NCI-H748 treated with DMSO at 0.1 percent for 48 hours (cell line): ENCODE results near the gene COL28A1.
"Not testable (repeated sequence)": the region's sequence is repeated elsewhere in the genome, so short reads cannot be mapped to it uniquely, and the experiment has no call there.

Experiments used
- DNase-seq: peaks from one replicate; lab custom pipeline; 2025; lab: John Stamatoyannopoulos, UW

Gene COL28A1

GRCh38 chr7:7561591-7561990, 25.9 kb upstream of the COL28A1 start:
- DNase-seq, result not testable (repeated sequence)

DNA sequence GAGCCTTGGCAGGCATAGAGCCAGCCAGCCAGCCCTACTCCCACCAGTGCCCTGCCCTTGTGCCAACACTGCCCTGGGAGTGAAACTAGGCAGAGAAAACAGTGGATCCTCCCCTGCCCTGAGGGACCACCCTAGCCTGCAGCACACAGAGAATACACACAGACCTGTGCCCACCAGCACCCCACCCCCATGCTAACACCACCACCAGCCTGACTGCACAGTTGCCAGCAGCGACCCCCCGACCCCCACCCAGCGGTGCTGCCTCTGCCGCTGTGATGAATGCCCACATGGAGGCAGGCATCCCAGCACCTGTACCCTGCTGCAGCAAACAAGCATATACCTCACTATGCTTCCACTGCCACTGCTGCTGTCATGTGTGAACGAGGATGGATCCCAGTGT, 21.6 kb upstream of the COL28A1 start:
- no peak for DNase-seq

- DNase-seq, result no peak
Measured at GRCh38 chr7:7556852-7557251, 21.2 kb upstream of the COL28A1 start.

DNA sequence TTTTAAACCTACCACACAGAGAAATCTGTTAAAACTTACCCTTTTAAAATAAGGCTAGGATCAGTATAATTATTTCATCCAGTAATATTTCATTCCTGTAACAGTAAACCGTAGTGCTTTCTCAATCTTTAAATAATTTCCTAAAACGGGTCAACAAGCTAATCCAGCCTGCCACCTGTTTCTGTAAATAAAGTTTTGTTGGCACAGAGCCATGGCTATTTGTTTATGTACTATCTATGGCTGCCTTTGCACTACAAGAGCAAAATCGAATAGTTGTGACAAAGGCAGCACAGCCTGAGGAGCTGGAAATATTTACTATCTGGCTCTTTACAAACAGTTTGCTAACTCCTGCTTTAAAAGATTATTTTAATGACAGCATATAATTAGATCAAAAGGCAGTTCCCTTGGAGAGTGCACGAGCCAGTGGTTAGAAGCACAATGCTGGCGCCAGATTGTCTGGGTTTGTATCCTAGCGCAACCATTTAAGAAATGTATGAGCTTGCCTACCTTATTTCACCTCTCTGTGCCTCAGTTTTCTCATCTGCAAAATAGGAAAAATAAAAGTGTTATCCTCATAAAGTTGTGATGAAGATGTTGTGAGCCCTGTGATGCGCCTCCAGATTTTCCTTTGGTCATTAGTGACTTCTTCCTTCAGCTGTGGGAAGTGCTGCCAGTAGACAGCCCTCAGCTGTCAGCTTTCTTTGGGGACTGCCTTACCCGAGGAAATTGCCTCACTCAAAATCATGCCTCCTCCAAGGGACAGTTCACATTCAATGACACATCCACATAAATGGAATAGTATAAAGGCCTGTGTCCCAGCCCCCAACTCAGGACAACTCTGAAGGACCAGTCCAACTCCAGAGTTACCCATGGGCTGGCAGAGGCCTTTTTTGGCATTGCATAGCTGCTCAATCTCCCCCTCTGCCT, 19.2 kb upstream of the COL28A1 start:
- peak; percentile 96 for DNase-seq

DNA sequence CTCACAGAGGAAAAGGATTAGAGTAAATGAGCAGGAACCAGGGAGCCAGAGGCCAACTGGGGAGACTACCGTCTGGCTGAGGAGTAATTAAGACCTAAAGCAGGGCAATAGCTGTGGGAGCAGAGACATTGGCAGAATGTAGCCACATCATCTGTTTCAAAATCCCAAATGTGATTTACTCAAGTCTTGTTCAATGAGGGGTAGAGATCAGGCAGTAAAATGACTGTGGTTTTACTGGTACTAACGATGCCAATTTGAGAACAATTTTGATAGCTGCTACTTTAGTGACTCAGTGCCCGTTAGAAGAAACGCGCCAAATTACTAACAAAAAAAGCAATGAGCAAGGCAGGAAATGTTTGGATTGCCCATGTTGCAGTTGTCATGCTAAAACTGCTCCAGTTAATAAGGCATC, 18.4 kb upstream of the COL28A1 start:
- peak; percentile 73 for DNase-seq

- no peak for DNase-seq
Measured at GRCh38 chr7:7553386-7553785, 17.7 kb upstream of the COL28A1 start.

DNA sequence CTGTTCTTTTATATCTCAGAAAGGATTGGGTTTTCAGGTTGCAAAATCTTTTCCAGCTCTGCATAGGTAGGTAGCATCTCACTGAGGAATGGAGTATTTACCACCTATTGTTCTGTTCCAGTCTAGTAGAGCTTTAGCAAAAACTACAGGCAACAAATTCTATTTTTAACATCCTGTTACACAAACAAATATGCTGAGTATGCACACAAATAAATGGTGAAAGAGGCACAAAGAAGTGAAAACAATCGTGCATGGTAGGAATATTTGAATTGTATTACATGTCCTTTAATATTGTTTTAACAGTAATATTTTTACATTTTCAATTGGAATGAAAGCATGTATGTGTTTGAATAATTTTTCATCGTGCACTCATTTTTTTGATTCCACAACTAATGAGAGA, 16.5 kb upstream of the COL28A1 start:
- no peak for DNase-seq

GRCh38 chr7:7550663-7551062, 15.0 kb upstream of the COL28A1 start:
- DNase-seq, result no peak

DNA sequence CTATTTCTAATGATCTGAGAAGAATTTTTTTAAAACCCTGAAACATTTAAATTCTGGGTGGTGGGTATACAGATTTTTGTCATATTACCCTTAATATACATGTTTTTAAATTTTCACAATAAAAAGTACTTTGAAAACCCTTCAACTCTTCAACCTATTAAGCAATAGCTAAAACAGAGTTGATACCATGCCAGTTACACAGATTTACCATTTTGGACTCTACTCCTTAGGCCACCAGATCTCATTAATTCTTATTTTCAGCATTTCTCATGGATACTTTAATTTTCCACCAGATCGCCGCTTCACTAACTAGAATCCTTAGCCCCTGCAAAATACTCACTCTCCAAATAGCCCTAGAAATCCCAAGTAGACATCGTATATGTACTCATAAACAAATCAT, 12.7 kb upstream of the COL28A1 start:
- DNase-seq, result no peak

DNA sequence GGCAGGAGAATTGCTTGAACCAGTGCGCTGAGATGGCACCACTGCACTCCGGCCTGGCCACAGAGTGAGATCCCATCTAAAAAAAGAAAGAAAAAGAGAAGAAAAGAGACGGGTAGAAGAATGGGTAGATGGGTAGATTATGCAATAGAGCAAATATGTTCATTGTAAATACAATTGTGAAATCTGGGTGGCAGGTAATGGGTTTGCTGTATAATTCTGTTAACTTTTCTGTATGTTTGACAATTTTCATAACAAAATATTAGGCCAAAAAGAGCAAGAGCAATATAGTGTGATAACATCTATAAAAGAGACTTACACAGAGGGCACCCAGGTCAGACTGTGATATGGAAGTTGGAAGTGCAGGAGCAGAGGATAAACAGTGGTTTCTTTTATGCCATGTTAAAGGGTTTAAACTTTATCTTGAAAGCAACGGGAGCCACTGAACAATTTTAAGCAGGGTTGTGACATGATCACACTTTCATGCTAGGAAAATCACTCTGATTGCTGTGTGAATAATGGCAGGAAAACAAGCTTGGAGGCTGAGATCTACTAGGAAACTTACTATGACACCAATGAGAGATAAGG, 6.7 kb upstream of the COL28A1 start:
- no peak for DNase-seq

DNA sequence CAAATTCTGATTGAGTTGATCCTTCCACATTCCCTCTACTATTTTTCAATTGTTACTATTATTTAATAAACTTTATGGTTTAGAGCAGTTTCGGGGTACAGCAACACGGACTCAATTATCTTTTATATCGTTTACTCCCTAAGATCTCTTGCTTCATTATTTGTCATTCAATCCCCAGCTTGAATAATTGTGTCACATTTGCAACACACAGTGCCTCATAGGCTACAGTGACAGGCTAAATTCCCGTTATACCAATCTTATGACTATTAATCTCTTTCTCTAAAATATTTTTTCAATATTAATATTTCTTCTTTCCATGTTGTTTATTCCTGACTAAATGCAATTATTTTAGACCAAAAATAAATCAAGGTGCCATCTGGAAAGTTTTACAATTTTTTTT, 4.0 kb upstream of the COL28A1 start:
- no peak for DNase-seq

DNA sequence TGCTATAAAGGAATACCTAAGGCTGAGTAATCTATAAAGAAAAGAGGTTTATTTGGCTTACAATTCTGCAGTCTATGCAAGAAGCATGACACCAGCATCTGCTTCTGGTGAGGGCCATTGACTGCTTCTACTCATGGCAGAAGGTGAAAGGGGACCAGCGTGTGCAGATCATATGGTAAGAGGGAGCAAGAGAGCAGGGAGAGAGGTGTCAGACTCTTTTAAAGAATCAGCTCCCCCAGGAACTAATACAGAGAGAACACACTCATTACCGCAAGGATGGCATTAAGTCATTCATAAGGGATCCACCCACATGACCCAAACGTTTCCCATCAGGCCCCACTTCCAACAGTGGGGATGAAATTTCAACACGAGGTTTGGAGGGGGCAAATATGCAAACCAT, 3.5 kb upstream of the COL28A1 start:
- DNase-seq, result no peak

- DNase-seq, result no peak
Measured at GRCh38 chr7:7537711-7538110, 2.0 kb upstream of the COL28A1 start.

GRCh38 chr7:7536396-7537019, 835 bp upstream of the COL28A1 start:
- no peak for DNase-seq

- DNase-seq, result no peak
Measured at GRCh38 chr7:7533831-7534430, 1.7 kb downstream of the COL28A1 start.

- peak; percentile 91 for DNase-seq
Measured at GRCh38 chr7:7529328-7529727, 6.3 kb downstream of the COL28A1 start.

GRCh38 chr7:7527047-7527446, 8.6 kb downstream of the COL28A1 start:
- DNase-seq, result no peak

GRCh38 chr7:7526006-7526405, 9.7 kb downstream of the COL28A1 start:
- DNase-seq, result no peak

DNA sequence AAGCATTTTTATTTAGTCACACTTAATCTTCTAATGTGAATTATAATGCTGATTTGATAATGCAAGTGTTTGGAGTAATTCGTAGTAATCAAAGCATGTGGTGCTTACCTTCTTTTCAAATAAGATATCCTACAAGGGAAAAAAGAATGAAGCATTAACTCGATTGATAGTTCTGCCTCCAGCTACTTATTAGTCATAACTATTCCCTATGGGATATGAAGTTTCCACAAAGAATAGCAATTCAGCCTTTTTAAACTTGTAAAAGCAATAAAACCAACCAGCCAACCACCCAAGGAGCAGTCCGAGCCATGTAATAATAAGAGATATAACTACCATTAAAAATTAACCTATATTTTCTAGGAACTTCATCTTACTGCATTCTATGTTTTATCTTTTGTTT, 11.6 kb downstream of the COL28A1 start:
- no peak for DNase-seq

- no peak for DNase-seq
Measured at GRCh38 chr7:7522421-7522820, 13.3 kb downstream of the COL28A1 start.

GRCh38 chr7:7521259-7521658, 14.4 kb downstream of the COL28A1 start:
- DNase-seq, result no peak

DNA sequence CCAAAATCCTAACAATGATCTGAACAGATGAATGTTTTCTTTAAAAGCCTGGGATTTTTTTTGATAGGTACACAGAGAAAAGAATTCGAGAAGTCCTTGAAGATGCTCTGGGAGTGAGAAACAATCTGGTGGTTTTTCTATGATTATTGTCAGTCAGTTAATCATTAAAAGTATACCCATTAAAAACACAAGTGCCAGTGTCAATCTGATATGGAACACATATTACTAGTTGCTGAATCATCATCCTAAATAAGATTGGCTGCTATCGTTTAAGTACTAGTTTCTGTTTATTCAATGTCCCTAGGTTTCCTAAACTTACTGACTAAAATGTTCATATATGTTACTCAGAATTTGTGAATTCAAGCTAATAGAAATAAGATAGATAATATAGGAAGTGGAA, 16.1 kb downstream of the COL28A1 start:
- DNase-seq, result no peak

DNA sequence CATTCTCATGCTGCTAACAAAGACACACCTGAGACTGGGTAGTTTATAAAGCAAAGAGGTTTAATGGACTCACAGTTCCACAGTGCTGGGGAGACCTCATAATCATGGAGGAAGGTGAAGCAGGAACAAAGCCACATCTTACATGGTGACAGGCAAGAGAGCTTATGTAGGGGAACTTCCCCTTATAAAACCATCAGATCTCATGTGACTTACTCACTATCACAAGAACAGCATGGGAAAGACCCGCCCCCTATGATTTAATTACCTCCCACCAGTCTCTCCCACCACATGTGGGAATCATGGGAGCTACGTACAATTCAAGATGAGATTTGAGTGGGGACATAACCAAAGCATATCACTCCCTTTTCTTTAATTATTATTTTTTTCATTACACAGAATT, 16.6 kb downstream of the COL28A1 start:
- DNase-seq, result no peak
